ENCODE results near the gene DEUP1. TPM values are rescaled to one million over a fixed set of nuclear protein-coding genes. Genes with fewer than 3 reads are reported as not detected.

DEUP1 gene
- total RNA-seq, 2 experiments from 2014 or later: not detected

GRCh38 chr11:93392867-93393266 lies 62.3 kb downstream of the DEUP1 start:
- no peak overlapping the region for H3K27ac ChIP-seq (ENCODE audit: low read depth in 1 of 2, low read length in 2 of 2)
- Mint-ChIP-seq H3K4me1 (ENCODE audit: low read depth) (no peaks in the 10 kb centered on the region), H3K27me3 (peaks cover 7% of the 10 kb centered on the region), H3K36me3 (ENCODE audit: low read depth) (no peaks in the 10 kb centered on the region), H3K27ac (no peak overlapping the region), H3K9me3 (no peaks in the 10 kb centered on the region), H3K4me3 (no peak overlapping the region)
- no peak for DNase-seq
- no peaks in the 10 kb centered on the region for H3K9me3 ChIP-seq (ENCODE audit: control insufficient read depth in 1 of 2, insufficient read depth in 1 of 2, low read length in 2 of 2)
- intact Hi-C loops (cut with DNase I, micrococcal nuclease): no loop called here
- H3K4me3 ChIP-seq (ENCODE audit: low read length): no peak overlapping the region
- no peak for ATAC-seq (ENCODE audit: poor library complexity)
- ChIA-PET POLR2A (no interaction called here), CTCF (no interaction called here)
- no peaks in the 10 kb centered on the region for H3K4me1 ChIP-seq (ENCODE audit: insufficient read depth, low read length)
- no peak for TF ChIP-seq CTCF (IDR thresholded peaks at IDR 0.05)
- peaks cover 0 to 3% of the 10 kb centered on the region in 2 experiments for H3K27me3 ChIP-seq (ENCODE audit: control insufficient read depth in 1 of 2, insufficient read depth in 2 of 2, low read length in 2 of 2)
- no peaks in the 10 kb centered on the region for H3K36me3 ChIP-seq (ENCODE audit: insufficient read depth, low read length)

GRCh38 chr11:93393386-93393785 lies 62.8 kb downstream of the DEUP1 start:
- POLR2A ChIA-PET: no interaction called here
- Mint-ChIP-seq H3K27ac (no peak overlapping the region), H3K27me3 (peaks cover 7% of the 10 kb centered on the region), H3K9me3 (no peaks in the 10 kb centered on the region), H3K4me3 (no peak overlapping the region), H3K36me3 (ENCODE audit: low read depth) (no peaks in the 10 kb centered on the region), H3K4me1 (ENCODE audit: low read depth) (no peaks in the 10 kb centered on the region)
- no peaks in the 10 kb centered on the region for H3K36me3 ChIP-seq (ENCODE audit: insufficient read depth, low read length)
- intact Hi-C loops (cut with DNase I, micrococcal nuclease): no loop called here
- CTCF ChIA-PET: no interaction called here
- H3K27ac ChIP-seq (ENCODE audit: low read depth in 1 of 2, low read length in 2 of 2): no peak overlapping the region
- no peak for TF ChIP-seq CTCF (IDR thresholded peaks at IDR 0.05)
- DNase-seq (no peak), ATAC-seq (ENCODE audit: poor library complexity) (no peak)
- H3K9me3 ChIP-seq (ENCODE audit: control insufficient read depth in 1 of 2, insufficient read depth in 1 of 2, low read length in 2 of 2): no peaks in the 10 kb centered on the region
- no peaks in the 10 kb centered on the region for H3K4me1 ChIP-seq (ENCODE audit: insufficient read depth, low read length)
- H3K4me3 ChIP-seq (ENCODE audit: low read length): no peak overlapping the region
- peaks cover 0 to 3% of the 10 kb centered on the region in 2 experiments for H3K27me3 ChIP-seq (ENCODE audit: control insufficient read depth in 1 of 2, insufficient read depth in 2 of 2, low read length in 2 of 2)

- intact Hi-C loops (cut with DNase I, micrococcal nuclease): no loop called here
- TF ChIP-seq CTCF (IDR thresholded peaks at IDR 0.05): no peak
- no peak for ATAC-seq (ENCODE audit: poor library complexity)
- CTCF ChIA-PET: no interaction called here
- Mint-ChIP-seq H3K27ac (no peak overlapping the region), H3K36me3 (ENCODE audit: low read depth) (no peaks in the 10 kb centered on the region), H3K9me3 (no peaks in the 10 kb centered on the region), H3K4me1 (ENCODE audit: low read depth) (no peaks in the 10 kb centered on the region), H3K27me3 (peaks cover 7% of the 10 kb centered on the region), H3K4me3 (no peak overlapping the region)
- no peaks in the 10 kb centered on the region for H3K36me3 ChIP-seq (ENCODE audit: insufficient read depth, low read length)
- H3K9me3 ChIP-seq (ENCODE audit: control insufficient read depth in 1 of 2, insufficient read depth in 1 of 2, low read length in 2 of 2): no peaks in the 10 kb centered on the region
- no peak overlapping the region for H3K27ac ChIP-seq (ENCODE audit: low read depth in 1 of 2, low read length in 2 of 2)
- no peaks in the 10 kb centered on the region for H3K4me1 ChIP-seq (ENCODE audit: insufficient read depth, low read length)
- POLR2A ChIA-PET: no interaction called here
- no peak for DNase-seq
- H3K4me3 ChIP-seq (ENCODE audit: low read length): no peak overlapping the region
- peaks cover 0 to 3% of the 10 kb centered on the region in 2 experiments for H3K27me3 ChIP-seq (ENCODE audit: control insufficient read depth in 1 of 2, insufficient read depth in 2 of 2, low read length in 2 of 2)
Measured at GRCh38 chr11:93394488-93394887, 63.9 kb downstream of the DEUP1 start.

Data from CD4-positive, alpha-beta T cell (primary cell).